ENCODE data around the gene GBP5.

Gene GBP5, protein sequence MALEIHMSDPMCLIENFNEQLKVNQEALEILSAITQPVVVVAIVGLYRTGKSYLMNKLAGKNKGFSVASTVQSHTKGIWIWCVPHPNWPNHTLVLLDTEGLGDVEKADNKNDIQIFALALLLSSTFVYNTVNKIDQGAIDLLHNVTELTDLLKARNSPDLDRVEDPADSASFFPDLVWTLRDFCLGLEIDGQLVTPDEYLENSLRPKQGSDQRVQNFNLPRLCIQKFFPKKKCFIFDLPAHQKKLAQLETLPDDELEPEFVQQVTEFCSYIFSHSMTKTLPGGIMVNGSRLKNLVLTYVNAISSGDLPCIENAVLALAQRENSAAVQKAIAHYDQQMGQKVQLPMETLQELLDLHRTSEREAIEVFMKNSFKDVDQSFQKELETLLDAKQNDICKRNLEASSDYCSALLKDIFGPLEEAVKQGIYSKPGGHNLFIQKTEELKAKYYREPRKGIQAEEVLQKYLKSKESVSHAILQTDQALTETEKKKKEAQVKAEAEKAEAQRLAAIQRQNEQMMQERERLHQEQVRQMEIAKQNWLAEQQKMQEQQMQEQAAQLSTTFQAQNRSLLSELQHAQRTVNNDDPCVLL

DNA sequence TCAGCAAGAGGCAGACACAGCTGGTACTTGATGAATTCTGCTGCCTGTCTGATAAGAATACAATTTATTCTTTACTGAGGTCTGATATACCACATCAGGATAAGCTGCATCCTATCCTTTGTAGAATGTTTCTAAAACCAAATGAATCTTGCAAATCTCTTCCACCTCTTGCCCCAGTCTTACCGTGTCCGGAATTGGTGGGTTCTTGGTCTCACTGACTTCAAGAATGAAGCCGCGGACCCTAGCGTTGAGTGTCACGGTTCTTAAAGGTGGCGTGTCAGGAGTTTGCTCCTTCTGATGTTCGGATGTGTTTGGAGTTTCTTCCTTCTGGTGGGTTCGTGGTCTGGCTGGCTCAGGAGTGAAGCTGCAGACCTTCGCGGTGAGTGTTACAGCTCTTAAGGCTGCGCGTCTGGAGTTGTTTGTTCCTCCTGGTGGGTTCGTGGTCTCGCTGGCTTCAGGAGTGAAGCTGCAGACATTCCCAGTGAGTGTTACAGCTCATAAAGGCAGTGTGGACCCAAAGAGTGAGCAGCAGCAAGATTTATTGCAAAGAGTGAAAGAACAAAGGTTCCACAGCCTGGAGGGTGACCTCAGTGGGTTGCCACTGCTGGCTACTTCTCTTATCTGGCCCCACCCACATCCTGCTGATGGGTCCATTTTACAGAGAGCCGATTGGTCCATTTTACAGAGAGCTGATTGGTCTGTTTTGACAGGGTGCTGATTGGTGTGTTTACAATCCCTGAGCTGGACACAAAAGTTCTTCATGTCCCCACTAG is at the start of gene GBP5:
Gene GBP5 (minus strand): TSS at position 592 of the 773 bp plus-strand sequence. CDS start 3,305 bp downstream, outside the sequence.
- DNase-seq (ENCODE audit: low read depth in 3 of 3): peak in 2 of 3 experiments; percentile 37 to 51

DNA sequence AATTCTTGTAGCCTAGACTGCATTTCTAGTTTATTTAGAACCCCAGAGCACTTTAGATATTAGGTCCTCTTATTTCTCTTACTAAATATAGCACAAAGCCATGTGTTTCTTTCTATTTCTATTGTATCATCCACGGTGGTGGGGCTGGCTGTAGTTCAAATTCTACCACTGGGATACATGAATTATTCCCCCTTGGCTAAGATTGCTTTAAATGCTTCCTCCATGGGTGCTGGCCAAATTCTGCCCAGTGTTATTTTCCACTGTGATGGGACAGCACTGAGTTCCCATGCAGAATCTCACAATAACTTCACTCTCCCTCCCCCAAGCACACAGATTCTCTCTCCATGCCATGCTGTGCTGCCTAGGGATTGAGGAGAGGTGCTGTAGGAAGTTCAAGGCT is 49.7 kb upstream of the GBP5 start:
- no peak for DNase-seq (ENCODE audit: low read depth in 3 of 3)

DNA sequence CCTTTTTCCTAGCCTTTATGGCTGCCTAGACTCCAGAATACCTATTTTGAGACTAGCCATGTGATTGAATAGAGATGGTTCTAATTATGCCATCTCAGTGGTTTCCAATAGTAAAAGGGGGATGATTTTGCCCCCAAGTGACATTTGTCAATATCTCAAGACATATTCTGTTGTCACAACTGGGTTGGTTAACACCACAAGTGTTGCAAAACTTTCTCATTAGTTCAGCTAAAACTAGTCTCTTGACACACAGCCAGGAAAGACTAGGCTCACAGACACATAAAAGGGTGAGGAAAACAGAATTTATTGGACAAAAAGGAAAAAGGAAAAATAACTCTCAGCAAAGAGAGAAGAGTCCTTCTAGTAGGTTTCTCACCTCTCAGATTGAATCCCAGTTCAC is 39.9 kb upstream of the GBP5 start:
- no peak for DNase-seq (ENCODE audit: low read depth in 3 of 3)

DNA sequence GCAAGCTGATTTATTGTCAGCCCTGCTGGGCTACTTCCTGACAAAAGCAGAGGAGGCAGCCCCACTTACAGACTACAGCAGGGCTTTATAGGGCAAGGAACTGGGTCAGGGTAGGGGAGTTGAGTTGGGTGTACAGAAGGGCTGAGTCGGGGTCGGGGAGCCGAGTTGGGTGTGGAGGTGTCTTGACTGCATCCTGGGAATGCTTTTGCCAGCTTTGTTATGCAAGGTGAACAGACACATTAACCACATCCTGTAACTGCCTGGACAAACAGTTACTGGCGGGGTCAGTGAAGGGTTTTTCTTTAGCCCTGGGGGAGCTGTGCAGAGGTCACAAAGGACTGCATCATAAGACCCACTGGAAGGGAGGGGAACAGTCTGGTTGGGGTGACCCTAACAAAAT is 39.1 kb upstream of the GBP5 start:
- no peak for DNase-seq (ENCODE audit: low read depth in 3 of 3)

DNA sequence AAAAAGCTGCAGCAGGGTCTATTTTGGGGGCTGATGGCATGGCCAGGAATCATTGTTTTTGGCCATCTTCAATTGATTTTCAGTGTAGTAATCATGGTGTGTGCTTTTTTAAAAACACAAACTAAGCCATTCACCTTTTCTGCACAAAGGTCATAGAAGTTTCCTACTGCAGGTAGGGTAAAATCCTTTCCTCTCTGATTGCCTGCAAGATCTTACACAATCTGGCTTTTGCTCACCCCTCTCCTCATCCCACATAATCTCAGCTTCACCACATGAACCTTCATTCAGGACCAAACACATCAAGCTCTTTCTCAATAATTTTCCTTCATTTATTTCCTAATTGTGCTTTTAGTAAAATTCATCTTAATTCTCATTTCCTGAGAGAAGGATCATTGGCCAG is 38.3 kb upstream of the GBP5 start:
- no peak for DNase-seq (ENCODE audit: low read depth in 3 of 3)

DNA sequence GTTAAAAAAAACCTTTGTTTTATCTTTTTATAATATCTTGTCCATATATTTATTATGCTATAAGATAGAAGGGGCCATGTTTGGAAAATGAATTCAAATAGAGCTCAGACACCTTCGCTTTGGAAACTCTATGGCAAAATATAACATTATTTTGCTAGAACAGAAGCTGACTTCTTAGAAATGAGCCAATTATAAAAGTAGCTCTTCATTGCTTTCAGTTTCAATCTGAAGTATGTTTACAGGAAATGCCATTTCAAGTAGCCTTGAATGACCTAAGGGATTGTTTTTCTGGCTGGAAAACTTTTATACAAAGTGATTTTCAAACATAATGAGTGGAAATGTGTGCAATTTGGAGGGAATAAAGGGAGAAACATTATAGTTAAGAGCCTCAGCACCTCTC is 37.8 kb upstream of the GBP5 start:
- DNase-seq (ENCODE audit: low read depth in 3 of 3): no peak

DNA sequence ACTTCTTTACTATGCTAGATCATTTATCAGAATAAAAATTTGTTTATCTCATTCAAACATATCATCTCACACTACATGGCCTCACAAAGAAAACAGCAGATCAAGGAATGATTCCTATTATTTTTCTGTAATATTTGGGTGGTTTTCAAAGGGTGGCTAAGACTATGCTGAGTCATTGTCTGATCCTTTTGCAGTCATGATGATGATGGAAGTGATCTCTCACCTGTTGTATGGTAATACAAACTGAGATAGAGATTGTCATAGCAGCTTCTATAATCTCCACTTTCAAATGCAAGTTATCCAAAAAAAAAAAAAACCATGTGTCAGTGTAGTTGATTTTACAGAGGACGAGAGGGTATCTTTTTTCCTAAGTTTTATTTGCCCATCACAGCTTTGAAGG is 37.2 kb upstream of the GBP5 start:
- DNase-seq (ENCODE audit: low read depth in 3 of 3): no peak

DNA sequence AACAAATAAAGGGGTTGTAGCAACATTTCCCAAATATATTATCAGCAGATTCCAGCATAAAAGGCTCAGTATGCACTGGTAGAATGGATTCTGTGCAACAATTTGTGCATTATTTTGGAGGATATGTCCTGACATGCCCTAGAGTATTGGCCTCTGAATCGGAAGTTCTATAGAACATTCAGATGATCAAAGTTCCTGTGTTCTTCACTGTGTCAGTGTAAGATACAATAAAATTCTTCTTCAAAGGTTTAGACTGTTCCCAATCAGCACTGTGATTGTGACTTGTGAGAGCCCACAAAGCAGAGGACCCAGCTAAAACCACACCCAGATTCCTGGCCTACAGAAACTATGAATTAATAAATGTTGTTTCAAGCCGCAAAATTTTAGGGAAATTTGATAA is 33.6 kb upstream of the GBP5 start:
- no peak for DNase-seq (ENCODE audit: low read depth in 3 of 3)

DNA sequence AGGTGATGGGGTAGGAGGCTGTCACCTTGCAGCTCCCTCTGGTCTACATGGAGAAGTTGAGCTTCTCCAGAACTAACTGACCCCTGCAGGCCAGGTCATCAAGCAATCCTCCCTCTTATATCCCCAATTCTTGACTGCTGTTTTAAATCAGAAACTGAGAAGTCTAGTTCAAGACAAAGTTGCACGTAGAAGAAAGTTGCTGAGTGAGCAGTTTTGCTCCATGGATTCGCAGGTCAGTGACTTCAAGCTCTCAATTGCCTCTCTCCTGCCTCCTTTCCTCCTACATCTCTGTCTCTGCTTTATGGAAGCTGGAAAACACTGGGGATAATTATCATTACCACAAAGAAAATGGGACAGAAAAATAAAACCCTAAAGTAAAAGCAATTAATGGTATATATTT is 32.8 kb upstream of the GBP5 start:
- no peak for DNase-seq (ENCODE audit: low read depth in 3 of 3)

DNA sequence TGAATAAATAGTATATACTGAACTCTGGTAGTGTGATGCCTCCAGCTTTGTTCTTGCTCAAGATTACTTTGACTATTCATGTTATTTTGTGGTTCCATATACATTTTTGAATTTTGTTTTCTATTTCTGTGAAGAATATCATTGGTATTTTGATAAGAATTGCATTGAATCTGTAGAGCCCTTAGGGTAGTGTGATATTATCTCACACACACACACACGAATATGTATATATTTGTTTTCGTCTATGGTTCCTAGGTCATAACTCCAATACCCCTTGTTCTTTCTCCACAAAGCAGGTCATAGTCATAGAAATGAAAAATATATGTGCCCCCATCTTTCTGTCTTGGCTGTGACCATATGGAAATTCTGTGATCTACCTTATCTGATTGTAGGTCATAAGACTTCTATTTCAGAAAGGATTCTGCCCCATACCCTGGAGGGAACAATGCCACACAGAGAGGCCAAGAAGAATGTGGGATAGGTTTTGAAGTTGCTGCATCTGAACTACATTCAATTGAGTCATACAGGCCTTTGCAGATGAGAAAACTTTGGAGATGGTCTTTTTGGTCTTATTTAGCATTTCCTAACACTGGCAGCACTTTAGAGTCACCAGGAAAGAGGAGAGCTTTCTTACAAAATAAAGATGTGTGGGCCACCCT is 32.0 kb upstream of the GBP5 start:
- DNase-seq (ENCODE audit: low read depth in 3 of 3): no peak

DNA sequence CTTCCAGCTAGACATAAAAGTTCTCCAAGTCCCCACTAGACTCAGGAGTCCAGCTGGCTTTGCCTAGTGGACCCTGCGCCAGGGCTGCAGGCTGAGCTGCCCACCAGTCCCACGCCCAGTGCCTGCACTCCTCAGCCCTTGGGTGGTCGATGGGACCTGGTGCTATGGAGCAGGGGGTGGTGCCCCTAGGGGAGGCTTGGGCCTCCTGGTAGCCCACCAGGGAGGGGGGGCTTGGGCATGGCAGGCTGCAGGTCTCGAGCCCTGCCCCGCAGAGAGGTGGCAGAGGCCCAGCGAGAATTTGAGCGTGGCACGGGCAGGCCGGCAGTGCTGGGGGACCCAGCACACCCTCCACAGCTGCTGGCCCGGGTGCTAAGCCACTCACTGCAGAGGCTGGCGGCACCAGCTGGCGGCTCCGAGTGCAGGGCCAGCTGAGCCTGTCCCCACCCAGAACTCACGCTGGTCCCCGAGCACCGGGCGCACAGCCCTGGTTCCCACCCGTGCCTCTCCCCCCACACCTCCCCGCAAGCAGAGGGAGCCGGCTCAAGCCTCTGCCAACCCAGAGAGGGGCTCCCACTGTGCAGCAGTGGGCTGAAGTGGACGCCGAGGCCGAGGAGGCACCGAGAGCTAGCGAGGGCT is 30.2 kb upstream of the GBP5 start:
- DNase-seq (ENCODE audit: low read depth in 3 of 3): no peak

DNA sequence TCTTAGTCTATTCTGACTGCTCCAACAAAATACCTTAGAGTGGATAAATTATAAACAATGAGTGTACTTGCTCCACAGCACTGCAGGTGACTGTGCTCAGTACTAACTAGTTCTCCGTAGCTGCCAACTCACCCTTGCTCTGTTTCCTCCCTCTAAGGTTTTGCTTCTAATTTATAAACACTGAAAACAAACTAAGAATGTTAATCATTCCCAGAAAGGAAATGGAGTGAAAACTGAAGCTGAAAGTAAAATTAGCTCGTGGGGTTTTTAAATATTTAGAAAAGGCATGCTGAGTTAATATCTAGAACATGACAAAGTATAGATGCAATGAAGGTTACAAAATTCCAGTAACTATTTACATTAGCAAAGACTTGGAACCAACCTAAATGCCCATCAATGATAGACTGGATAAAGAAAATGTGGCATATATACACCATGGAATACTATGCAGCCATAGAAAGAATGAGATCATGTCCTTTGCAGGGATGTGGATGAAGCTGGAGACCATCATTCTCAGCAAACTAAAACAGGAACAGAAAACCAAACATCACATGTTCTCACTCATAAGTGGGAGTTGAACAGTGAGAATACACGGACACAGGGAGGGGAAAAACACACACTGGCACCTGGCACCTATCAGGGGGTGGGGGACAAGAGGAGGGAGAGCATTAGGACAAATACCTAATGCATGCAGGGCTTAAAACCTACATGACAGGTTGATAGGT is 27.2 kb upstream of the GBP5 start:
- peak in 2 of 3 experiments; percentile 11 to 35 for DNase-seq (ENCODE audit: low read depth in 3 of 3)

DNA sequence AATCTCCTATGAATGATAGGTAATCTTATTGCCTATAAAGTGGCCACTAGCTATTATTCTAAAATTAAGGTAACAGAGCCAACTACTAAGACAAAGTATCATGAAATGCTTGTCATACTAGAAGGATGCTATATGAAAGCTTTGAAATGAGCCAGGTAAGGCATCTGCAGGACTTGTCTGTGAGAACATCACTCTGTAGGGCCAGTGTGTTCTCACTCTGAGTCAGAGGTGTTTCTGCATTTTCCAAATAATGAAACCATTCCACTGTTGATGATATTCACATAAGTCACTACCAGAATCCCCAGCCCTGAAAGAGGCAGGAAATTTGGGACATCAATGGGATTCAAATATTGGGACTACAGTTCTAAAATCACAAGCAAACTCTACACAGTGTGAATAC is 25.8 kb upstream of the GBP5 start:
- DNase-seq (ENCODE audit: low read depth in 3 of 3): no peak

DNA sequence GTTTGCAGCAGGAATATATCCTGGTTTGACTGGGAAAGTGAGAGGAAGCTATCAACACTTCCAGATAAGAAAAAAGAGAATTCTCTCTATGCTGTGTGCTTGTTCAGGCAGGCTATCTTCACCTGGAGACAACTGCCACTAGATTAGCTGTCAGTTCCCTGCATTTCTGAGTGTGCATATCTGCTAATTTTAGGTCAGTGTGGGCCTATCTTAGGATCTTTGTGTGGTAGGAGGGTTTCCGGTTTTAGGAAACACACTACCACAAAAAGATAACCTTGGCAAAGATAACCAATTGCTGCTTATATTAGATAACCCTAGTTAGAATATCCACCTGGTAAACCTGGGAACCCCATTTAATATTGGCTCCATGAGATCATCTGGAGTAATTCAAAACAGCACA is 22.5 kb upstream of the GBP5 start:
- no peak for DNase-seq (ENCODE audit: low read depth in 3 of 3)

DNA sequence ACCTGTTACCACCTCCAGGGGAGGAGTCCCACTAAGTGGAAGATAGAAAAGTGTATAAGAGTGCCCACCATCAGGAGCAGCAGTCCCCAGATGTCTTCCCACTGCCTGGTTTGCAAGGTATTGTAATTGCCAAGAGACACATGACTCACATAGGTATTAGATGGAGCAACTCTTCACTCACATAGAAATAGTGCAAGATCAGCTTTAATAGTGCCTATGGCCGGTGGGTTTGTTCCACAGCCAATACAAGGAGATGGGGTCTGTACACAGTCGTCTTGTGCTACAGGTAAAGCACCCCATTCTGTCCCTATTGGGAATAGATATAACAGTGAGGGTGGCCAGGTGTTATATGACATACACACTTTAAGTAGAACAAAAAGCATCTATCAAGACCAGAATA is 18.6 kb upstream of the GBP5 start:
- DNase-seq (ENCODE audit: low read depth in 3 of 3): no peak

DNA sequence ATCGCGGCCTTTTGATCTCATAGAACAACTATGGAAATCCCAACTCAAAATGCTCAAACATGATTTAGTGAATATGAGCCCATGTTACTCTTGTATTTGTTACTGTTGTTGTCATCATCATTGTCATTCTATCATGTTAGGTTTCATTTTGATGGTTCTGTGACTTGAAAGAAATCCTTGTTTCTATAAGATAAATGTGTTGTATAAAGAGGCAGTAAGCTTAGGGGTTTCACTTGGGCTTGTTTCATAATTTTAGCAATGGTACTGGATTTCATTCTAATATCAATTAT is 15.3 kb upstream of the GBP5 start:
- no peak for DNase-seq (ENCODE audit: low read depth in 3 of 3)

DNA sequence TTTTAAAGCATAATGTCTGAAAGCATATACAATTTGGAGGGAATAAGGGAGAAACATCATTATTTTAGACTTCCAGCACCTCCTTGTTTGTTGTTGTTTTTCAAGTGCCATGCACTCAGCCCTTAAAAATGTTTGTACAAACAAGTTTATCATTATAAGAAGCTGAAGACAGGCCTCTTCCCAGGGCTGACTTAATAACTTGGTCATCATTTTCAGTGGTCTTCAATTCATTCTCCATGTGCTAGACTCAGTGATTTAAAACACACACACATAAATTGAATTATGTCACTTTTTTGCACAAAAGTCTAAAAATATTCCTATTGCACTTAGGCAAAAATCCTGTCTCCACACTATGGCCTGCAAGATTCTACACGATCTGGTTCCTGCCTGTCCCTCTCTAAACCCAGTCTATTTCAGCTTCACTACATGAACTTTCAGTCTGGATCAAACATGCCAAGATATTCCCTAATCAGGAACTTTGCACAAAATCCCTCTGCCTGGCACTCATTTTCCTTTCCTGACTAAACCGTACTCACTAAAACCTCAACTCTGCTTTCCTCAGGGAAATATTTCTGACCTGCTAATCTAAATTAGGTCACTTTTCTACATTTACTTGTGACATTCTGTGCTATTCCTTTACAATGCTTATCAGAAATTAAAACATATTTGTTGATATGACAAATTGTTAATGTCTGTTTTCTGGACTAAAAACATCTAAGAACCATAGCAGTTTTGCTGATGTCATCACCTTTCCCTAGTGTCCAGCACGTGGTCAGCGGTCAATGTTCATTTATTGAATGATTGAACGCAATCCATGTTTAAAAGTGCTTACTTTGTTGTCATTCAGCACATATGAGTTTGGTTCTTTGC is 14.8 kb upstream of the GBP5 start:
- DNase-seq (ENCODE audit: low read depth in 3 of 3): no peak

DNA sequence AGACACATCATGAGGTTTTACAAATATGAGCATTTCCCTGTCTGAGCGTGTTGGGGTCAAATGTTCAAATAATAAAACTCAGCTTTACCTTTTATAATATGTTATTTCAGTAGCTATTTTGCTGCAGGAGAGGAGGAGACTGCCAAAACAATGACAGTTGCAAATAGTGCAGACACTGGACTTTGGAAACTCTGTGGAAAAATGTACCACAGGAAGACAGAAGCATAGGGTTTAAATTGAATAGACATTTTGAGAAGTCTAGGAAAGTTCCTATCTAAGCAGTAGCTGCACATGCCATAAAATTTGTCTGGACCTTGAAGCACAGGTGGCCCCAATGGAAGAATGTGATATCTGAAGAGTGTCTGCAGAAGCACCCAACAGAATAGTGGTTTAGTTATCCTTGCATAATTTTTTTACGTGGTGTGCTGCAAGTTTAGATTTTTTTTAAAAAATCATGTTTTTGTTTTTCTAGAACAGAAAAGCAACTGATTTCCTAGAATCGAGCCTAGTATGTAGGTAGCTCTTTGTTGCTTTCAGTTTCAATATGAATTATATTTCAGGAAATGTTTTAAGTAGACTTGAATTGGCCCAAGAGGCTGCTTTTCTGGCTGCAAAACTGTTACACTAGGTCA is 14.0 kb upstream of the GBP5 start:
- no peak for DNase-seq (ENCODE audit: low read depth in 3 of 3)

DNA sequence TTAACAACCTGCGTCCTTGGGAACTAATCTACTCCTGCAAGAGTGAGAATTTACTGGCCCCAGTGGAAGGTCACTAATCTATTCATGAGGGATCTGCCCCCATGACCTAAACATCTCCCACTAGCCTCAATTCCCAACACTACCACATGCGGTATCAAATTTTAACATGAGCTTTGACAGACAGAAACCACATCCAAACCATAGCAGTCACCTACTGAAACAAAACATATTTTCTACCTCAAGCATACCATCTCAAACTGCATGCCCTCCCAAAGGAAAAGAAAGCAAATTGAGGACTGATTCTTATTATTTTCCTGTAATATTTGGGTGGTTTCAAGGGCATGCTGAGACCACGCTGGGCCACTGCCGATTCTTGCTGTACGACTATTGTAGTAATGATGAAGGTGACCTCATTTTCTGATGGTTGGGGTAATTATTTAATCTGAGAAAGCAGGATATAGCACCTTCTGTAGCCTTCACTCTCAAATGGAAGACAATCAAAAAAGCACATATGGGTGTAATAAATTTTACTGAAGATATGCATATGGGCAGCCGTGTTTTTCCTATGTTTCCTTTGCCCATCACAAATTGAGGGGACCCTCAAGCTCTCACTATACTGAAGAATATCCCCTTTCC is 13.2 kb upstream of the GBP5 start:
- DNase-seq (ENCODE audit: low read depth in 3 of 3): no peak

Measured in stimulated activated CD4-positive, alpha-beta T cell treated with anti-CD3 and anti-CD28 coated beads, TNF-alpha, amount 100 ng/mL, for 24 hours (primary cell).